Measurements from ENCODE around the gene HNRNPA1L2.
"Not testable (repeated sequence)": the region's sequence is repeated elsewhere in the genome, so short reads cannot be mapped to it uniquely, and the experiment has no call there.

HNRNPA1L2 gene

DNA sequence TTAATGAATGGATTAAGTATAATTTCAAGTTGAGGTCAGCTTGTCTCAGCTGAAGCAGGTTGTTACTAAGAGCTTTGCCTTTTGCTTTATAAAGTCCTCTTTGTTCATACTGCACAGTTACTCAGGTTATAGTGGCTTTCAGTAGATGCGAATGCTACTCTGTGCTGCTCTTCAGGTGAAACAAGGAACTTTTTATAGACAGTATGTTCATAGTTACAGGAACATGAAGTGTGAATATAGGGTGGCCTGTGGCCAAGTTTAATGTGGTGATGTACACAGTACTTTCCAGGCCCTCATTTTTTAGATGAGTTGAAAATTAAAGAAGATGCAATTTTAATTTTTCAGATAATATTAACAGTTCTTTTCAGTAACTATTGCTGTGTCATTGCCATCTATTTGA lies 31.2 kb downstream of the HNRNPA1L2 start:
- Mint-ChIP-seq H3K4me1 (peaks cover 6% of the 10 kb centered on the region), H3K9me3 (no peaks in the 10 kb centered on the region), H3K4me3 (no peak overlapping the region), H3K27ac (no peak overlapping the region), H3K27me3 (no peaks in the 10 kb centered on the region)
- DNase-seq (no peak), ATAC-seq (no peak)

DNA sequence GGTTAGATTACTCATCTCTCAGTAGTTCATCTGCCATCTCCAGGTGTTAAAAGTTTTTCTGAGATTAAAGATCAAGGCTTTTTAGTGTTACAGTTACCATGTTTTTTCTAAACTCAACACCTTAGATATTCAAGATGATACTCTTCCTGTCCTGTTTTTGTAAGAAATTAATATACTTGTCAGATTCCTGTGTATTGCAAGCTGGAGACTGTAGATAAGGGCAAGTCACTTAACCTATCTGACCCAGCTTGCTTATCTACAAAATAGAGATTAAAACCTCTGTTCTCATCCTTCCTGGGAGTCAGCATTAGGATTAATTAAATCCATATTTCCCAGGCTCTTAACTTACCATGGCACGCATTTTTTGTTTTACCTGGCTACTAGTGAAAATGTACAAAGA lies 35.6 kb downstream of the HNRNPA1L2 start:
- DNase-seq (no peak), ATAC-seq (no peak)
- H3K4me3 Mint-ChIP-seq = no peak overlapping the region
- H3K27ac Mint-ChIP-seq = no peak overlapping the region
- H3K4me1 Mint-ChIP-seq = peaks cover 6% of the 10 kb centered on the region
- no peaks in the 10 kb centered on the region for H3K9me3 Mint-ChIP-seq
- no peaks in the 10 kb centered on the region for H3K27me3 Mint-ChIP-seq

DNA sequence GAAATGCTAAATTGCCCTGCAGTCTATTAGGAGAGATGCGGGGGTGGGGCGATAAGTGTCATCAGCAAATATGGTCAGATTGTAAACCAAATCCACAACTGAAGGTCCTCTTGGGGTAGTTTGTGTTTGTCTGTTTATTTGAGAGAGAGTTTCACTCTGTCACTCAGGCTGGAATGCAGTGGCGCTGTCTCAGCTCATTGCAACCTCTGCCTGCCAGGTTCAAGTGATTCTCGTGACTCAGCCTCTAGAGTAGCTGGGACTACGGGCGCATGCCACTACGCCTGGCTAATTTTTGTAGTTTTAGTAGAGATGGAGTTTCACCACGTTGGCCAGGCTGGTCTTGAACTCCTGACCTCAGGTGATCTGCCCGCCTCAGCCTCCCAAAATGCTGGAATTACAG lies 43.6 kb downstream of the HNRNPA1L2 start:
- H3K27ac Mint-ChIP-seq, H3K4me3 Mint-ChIP-seq, ATAC-seq, H3K27me3 Mint-ChIP-seq, H3K4me1 Mint-ChIP-seq, H3K9me3 Mint-ChIP-seq, DNase-seq: not testable (repeated sequence)

DNA sequence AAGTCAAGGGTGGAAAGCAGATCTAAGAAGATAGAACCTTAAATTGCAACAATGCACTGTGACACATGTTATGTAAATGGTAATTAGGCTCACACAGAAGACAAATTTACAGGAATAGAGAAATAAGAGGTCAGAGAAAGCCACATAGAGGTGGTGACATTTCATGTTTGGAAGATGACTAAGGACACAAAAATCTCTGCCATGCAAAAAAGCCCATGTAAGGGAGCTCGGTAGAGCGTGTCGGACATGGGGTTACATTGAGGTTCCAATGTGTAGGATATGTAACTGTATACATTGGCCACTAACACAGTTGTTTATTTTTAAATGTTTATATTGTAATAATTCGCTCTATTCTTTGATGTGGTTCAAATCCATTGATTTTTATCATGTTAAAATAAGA lies 44.1 kb downstream of the HNRNPA1L2 start:
- H3K4me1 Mint-ChIP-seq = no peaks in the 10 kb centered on the region
- ATAC-seq (no peak), DNase-seq (no peak)
- H3K27ac Mint-ChIP-seq = no peak overlapping the region
- no peak overlapping the region for H3K4me3 Mint-ChIP-seq
- no peaks in the 10 kb centered on the region for H3K27me3 Mint-ChIP-seq
- H3K9me3 Mint-ChIP-seq = no peaks in the 10 kb centered on the region
